ENCODE results near the gene ACAA1. TPM values are rescaled to one million over a fixed set of nuclear protein-coding genes. Genes with fewer than 3 reads are reported as not detected.

ACAA1 gene
- total and polyA plus RNA-seq, 2 of the 4 experiments (the other 2 are of a cell fraction): 30.8 to 62.4 TPM

DNA sequence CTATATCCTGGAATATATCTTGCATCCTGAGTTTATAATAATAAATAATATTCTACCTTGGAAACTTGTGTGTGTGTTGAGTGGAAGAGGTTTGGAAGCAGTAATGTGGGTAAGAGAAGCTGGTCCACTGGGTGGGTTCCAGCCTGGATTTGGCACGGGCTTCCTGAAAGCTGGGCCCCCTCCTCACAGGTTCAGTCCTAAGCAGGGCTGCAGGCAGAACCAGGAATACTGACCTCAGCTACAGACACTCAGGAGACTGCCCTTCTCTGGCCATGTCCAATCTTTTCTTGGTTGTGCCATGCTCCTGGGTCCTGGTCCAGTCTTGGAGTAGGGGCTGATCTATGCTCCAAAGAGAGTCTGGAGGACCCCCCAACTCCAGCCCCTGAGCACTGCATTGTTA, 6.0 kb upstream of the ACAA1 start:
- Histone ChIP-seq H3K18ac (ENCODE audit: low read depth, low read length) (no peak overlapping the region), H2AK9ac (replicated peaks; ENCODE audit: low read depth, low read length, poor library complexity) (no peak overlapping the region), H4K91ac (ENCODE audit: insufficient read depth, low read depth, low read length) (no peak overlapping the region), H3K27me3 (ENCODE audit: control insufficient read depth, insufficient read depth, low read length) (no peaks in the 10 kb centered on the region), H3K9me1 (ENCODE audit: insufficient read depth, low read length) (peaks cover 20% of the 10 kb centered on the region), H2BK20ac (ENCODE audit: low read depth, low read length) (no peak overlapping the region), H4K5ac (ENCODE audit: low read depth, low read length) (no peak overlapping the region), H2BK5ac (ENCODE audit: low read depth, low read length, poor library complexity, severe bottlenecking) (no peak overlapping the region), H4K20me1 (ENCODE audit: insufficient read depth, low read length) (no peaks in the 10 kb centered on the region), H2BK15ac (ENCODE audit: low read depth, low read length) (no peak overlapping the region), H4K8ac (ENCODE audit: low read depth in 2 of 2, low read length in 2 of 2) (no peak overlapping the region), H2AK5ac (ENCODE audit: low read depth, low read length) (no peak overlapping the region), H3K27ac (ENCODE audit: insufficient read depth, low read length) (no peak overlapping the region), H3K4ac (ENCODE audit: low read depth, low read length) (no peak overlapping the region), H3K9ac (ENCODE audit: low read depth, low read length) (no peak overlapping the region), H3K4me3 (ENCODE audit: insufficient read depth, low read depth, low read length) (no peak overlapping the region), H3K36me3 (ENCODE audit: control insufficient read depth, insufficient read depth, low read length) (peaks cover 19% of the 10 kb centered on the region), H3K23ac (ENCODE audit: low read depth, low read length) (no peak overlapping the region), H3K56ac (ENCODE audit: extremely low read depth, insufficient read depth, low read length) (no peak overlapping the region), H3K4me1 (ENCODE audit: control insufficient read depth, insufficient read depth, low read length) (peaks cover 10% of the 10 kb centered on the region), H2AFZ (replicated peaks; ENCODE audit: low read length, poor library complexity) (no peak overlapping the region), H3K9me3 (ENCODE audit: control insufficient read depth, insufficient read depth, low read length) (peaks cover 3% of the 10 kb centered on the region; the same call in 1 of the 2 replicates), H2BK120ac (ENCODE audit: low read depth, low read length) (no peak overlapping the region), H3K4me2 (ENCODE audit: low read depth, low read length) (no peak overlapping the region), H3K14ac (replicated peaks; ENCODE audit: low read depth, low read length) (no peak overlapping the region), H3K79me1 (ENCODE audit: low read depth in 1 of 2, low read length in 2 of 2) (peaks cover 18 to 39% of the 10 kb centered on the region in 2 experiments)
- no peak for ATAC-seq (ENCODE audit: low read depth)
- no CpG with 5 or more reads among the region's 1 CpG for WGBS, 2 experiments (ENCODE audit: extremely low coverage in 2 of 2, insufficient read length in 1 of 2)
- POLR2A ChIA-PET (ENCODE audit: unreplicated experiment): no interaction called here
- CTCF ChIA-PET: interaction anchor here (0.6 kb wide), 1 partner anchor 349 kb away, joined by 4 read pairs; no protein-coding TSS in a partner anchor
- in situ Hi-C loops (cut with MboI; ENCODE audit: low sequenced_read_pairs) (no loop called here), intact Hi-C loops (cut with micrococcal nuclease) (no loop called here), dilution Hi-C loops (cut with HindIII; ENCODE audit: low sequenced_read_pairs, unreplicated experiment) (no loop called here)
- BruUV-seq (replicated peaks): no TSS peak
- no peak for TF ChIP-seq RFX5 (IDR thresholded peaks at IDR 0.05; ENCODE audit: low read depth, low read length)
- TF ChIP-seq MAFK (IDR thresholded peaks at IDR 0.05; ENCODE audit: low read depth, low read length): no peak
- no peak for TF ChIP-seq FOS (IDR thresholded peaks at IDR 0.05; ENCODE audit: low read depth, low read length)
- no peak for TF ChIP-seq RAD21 (IDR thresholded peaks at IDR 0.05; ENCODE audit: low read length)
- TF ChIP-seq, protein P1, sequence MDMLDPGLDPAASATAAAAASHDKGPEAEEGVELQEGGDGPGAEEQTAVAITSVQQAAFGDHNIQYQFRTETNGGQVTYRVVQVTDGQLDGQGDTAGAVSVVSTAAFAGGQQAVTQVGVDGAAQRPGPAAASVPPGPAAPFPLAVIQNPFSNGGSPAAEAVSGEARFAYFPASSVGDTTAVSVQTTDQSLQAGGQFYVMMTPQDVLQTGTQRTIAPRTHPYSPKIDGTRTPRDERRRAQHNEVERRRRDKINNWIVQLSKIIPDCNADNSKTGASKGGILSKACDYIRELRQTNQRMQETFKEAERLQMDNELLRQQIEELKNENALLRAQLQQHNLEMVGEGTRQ (IDR thresholded peaks at IDR 0.05; ENCODE audit: low read depth, low read length): no peak
- TF ChIP-seq NFE2L2 (IDR thresholded peaks at IDR 0.05; ENCODE audit: low read depth, low read length): no peak
- TF ChIP-seq MXI1 (IDR thresholded peaks at IDR 0.05; ENCODE audit: borderline replicate concordance, low read depth, low read length): no peak
- no peak for TF ChIP-seq CTCF (conservative IDR thresholded peaks at IDR 0.05; ENCODE audit: low read depth, low read length)
- TF ChIP-seq CHD1 (IDR thresholded peaks at IDR 0.05; ENCODE audit: low read depth, low read length): no peak
- no peak for TF ChIP-seq RCOR1 (IDR thresholded peaks at IDR 0.05; ENCODE audit: insufficient replicate concordance, low read length)
- no peak for TF ChIP-seq BHLHE40 (IDR thresholded peaks at IDR 0.05; ENCODE audit: low read depth, low read length)
- TF ChIP-seq POLR2A (IDR thresholded peaks at IDR 0.05; ENCODE audit: low read depth, low read length): no peak
- TF ChIP-seq, protein P2, sequence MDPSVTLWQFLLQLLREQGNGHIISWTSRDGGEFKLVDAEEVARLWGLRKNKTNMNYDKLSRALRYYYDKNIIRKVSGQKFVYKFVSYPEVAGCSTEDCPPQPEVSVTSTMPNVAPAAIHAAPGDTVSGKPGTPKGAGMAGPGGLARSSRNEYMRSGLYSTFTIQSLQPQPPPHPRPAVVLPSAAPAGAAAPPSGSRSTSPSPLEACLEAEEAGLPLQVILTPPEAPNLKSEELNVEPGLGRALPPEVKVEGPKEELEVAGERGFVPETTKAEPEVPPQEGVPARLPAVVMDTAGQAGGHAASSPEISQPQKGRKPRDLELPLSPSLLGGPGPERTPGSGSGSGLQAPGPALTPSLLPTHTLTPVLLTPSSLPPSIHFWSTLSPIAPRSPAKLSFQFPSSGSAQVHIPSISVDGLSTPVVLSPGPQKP (IDR thresholded peaks at IDR 0.05; ENCODE audit: borderline replicate concordance, low read depth, low read length): no peak
- no peak for TF ChIP-seq MAZ (IDR thresholded peaks at IDR 0.05; ENCODE audit: borderline replicate concordance, low read depth, low read length)
- no peak for TF ChIP-seq CEBPB (IDR thresholded peaks at IDR 0.05; ENCODE audit: low read depth, low read length)
- no peak for DNase-seq
